Stimulated activated CD4-positive, alpha-beta T cell treated with anti-CD3 and anti-CD28 coated beads, Interleukin-12 subunit alpha, Interleukin-12 subunit beta, amount 100 ng/mL, for 48 hours (primary cell): ENCODE data around the gene HIVEP2.
A peak's percentile ranks its signal among the peaks of the same experiment; 100 is the strongest.
"Not testable (repeated sequence)": the region's sequence is repeated elsewhere in the genome, so short reads cannot be mapped to it uniquely, and the experiment has no call there.

ENCODE experiments used
- DNase-seq, 3 donors: peaks; one replicate each; pipeline ENCODE4 v3.0.0-alpha.2; 2020; ENCODE audit warnings: low read depth in 2 of 3, low spot score in 1 of 3

The HIVEP2 gene, protein sequence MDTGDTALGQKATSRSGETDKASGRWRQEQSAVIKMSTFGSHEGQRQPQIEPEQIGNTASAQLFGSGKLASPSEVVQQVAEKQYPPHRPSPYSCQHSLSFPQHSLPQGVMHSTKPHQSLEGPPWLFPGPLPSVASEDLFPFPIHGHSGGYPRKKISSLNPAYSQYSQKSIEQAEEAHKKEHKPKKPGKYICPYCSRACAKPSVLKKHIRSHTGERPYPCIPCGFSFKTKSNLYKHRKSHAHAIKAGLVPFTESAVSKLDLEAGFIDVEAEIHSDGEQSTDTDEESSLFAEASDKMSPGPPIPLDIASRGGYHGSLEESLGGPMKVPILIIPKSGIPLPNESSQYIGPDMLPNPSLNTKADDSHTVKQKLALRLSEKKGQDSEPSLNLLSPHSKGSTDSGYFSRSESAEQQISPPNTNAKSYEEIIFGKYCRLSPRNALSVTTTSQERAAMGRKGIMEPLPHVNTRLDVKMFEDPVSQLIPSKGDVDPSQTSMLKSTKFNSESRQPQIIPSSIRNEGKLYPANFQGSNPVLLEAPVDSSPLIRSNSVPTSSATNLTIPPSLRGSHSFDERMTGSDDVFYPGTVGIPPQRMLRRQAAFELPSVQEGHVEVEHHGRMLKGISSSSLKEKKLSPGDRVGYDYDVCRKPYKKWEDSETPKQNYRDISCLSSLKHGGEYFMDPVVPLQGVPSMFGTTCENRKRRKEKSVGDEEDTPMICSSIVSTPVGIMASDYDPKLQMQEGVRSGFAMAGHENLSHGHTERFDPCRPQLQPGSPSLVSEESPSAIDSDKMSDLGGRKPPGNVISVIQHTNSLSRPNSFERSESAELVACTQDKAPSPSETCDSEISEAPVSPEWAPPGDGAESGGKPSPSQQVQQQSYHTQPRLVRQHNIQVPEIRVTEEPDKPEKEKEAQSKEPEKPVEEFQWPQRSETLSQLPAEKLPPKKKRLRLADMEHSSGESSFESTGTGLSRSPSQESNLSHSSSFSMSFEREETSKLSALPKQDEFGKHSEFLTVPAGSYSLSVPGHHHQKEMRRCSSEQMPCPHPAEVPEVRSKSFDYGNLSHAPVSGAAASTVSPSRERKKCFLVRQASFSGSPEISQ (N-terminal part only)

DNA sequence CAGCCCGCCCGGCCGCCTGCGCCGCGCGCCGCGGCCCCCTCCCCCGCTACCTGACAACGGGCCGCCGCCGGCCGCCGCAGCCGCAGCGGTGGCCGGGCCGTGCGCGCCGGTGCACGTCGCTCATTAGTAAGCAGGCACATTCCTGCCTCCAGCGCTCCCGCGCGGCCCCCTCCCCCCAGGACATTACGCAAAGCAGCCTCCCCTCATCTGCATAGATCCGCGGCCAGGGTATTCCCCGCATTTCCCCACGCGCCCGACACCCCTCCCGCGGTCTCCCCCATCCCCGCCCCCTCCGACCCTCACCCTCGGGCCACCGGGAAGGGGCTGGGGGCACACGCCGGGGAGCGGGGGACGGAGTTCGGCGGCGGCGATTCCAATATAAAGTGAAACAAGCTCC, at the start of gene HIVEP2:
HIVEP2 (minus strand) TSS at position 128 of the 397 bp plus-strand sequence. CDS start 170,438 bp downstream, outside the sequence.
- peak; percentile 81 to 87 (median 85) for DNase-seq

DNA sequence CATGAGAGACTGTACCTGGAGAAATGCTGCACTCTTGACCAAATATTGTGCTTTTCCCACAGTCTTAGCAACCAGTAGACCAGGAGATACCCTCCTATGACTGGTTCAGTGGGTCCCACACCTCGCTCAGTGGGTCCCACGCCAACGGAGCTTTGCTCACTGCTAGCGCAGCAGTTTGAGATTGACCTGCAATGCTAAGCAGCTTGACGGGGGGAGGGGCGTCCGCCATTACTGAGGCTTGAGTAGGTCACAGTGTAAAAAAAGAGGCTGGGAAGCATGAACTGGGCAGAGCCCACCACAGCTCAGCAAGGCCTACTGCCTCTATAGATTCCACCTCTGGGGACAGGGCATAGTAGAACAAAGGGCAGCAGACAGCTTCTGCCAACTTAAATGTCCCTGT, 49.0 kb upstream of the HIVEP2 start:
- DNase-seq, result no peak

DNA sequence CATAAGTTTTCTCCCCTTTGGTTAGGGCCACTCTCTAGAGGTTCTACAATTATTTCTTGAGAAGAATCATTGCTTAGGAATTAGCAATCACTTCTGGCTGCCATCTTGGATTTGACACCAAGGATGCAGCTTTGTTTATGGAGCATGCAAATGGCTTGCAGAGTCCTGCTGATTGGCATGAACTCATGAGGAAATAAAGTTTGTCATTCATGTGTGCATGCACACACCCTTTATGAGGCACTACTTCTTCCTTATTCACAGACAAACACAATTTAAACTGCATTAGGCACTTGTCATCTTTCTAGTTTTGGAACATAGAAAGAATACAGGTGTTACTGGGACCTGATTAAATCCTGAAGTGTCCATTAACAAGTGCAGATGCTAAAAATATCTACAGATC, 42.5 kb upstream of the HIVEP2 start:
- DNase-seq, result no peak

DNA sequence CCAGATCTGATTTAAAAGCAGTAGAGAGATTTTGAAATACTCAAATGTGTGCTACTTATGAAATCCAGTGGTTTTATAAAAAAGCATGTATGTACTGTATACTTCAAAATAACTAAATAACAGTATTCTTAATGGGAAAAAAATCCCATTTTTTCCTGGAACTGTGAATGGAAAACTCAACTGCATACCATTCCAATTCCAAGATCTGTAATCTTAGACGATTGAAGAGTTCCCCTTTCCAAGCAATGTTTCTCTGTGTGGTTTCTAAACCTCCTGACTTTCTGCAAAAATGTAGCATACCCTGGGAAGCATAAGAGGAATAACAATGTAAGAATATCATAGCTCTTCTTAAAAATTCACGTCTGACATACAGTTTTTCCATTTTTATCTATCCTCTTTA, 40.3 kb upstream of the HIVEP2 start:
- DNase-seq, result no peak

DNA sequence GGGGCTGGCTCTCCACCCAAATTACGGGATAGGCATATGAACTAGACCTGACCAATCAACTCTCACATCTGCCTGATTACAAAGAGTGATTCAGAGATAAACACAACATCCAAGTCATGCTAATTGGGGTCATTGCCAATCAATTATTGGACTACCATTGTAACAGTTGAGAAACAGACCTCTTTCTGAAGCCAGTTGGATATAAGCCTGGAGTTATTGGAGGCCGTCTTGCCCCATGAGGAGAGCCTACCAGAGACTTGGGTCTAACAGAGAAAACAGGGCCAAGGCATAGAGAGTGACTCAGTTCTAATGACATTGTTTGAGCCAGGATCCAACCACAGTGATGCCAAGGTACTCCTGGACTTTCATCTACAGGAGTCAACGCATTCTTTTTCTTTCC, 39.4 kb upstream of the HIVEP2 start:
- no peak for DNase-seq

DNA sequence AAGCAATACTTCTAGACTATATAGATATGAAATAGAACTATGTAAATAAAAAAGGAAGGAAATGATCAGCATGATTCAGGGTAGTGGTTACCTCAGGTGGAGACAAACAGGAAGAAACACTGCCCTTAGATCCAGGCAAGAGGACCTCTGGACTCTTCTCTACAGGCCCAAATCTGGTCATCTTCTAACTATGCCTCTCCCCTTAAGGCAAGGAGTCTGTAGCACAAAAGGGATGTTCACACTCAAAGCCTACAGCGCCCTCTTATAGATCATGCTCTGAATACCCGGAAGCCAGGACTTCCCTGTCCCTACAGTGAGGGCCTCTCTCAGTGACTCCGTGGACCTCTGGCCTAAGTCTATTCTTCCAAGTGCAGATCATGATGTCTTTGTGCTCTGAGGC, 30.4 kb upstream of the HIVEP2 start:
- no peak for DNase-seq

DNA sequence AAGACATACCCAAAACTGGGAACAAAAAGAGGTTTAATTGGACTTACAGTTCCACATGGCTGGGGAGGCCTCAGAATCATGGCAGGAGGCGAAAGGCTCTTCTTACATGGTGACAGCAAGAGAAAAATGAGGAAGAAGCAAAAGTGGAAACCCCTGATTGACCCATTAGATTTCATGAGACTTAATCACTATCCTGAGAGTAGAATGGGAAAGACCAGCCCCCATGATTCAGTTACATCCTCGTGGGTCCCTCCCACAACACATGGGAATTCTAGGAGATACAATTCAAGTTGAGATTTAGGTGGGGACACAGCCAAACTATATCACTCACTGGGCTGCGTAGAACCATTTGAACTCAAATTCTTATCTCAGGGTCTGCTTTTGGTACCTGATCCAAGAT, 26.0 kb upstream of the HIVEP2 start:
- DNase-seq, result not testable (repeated sequence)

DNA sequence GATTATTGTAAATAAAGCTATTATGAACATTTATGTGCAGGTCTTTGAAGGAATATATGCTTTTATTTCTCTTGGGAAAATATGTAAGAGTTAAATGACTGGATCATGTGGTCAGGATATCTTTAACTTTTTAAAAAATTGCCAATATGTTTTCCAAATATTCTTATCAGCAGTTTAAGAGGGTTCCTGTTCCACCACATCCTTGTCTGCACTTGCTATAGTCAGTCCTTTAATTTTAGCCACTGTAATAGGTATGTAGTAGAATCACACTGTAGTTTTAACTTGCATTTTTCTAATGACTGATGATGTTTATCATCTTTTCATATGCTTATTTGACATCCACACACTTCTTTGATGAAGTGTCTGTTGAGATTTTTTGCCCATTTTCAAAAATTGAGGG, 23.6 kb upstream of the HIVEP2 start:
- DNase-seq, result no peak

DNA sequence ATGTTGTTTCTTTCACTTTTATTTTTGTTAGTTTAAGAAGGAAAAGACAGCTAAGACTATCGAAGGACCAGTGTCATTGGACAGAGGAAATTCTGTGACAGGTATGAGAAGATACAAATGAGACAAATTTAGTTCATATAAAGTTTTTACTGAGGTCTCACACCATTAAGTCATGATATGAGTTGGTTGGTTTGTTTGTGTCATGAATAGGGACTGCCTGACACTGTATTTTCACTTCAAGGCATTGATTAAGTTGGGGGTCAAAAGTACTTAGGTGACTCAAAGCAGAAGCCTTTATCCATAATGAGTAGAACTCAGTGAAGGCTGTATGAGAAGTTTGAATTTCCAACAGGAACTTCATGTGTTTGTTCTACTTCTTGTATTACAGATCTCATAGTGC, 21.3 kb upstream of the HIVEP2 start:
- no peak for DNase-seq

DNA sequence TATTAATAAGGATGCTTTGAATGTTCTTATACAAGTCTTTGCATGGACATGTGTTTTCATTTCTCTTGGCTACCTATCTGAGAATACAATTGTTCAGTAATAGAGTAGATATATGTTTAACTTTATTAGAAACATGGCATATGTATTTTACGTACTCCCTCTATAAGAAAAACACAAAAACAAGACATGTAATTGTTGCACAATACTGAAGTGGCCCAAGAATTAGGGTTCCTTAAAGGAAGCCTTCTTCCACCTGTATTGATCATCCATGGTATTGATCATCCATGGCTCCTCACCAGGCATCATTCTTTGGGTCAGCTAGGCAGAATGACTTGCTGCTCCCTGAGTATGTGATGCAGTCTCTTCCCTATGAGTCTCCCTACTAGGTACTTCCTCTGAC, 20.2 kb upstream of the HIVEP2 start:
- no peak for DNase-seq

DNA sequence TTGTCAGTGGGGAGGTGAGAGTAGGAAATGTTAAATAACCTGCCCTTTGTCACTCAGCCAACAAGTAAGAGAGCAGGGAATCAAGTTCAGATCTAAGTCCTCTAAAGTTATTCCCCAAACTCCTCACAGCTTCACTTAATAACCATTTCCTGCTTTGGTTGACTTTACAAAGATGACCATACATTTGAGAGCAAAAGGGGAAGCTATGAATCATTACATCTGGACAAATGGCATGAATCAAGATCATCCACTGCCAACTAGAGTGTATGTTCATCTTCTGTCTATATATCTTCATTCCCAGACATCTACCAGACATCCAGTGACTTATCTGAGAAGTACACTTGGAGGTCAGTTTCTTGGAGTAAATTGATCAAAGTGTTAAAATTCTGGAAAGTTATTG, 15.1 kb upstream of the HIVEP2 start:
- DNase-seq, result no peak

DNA sequence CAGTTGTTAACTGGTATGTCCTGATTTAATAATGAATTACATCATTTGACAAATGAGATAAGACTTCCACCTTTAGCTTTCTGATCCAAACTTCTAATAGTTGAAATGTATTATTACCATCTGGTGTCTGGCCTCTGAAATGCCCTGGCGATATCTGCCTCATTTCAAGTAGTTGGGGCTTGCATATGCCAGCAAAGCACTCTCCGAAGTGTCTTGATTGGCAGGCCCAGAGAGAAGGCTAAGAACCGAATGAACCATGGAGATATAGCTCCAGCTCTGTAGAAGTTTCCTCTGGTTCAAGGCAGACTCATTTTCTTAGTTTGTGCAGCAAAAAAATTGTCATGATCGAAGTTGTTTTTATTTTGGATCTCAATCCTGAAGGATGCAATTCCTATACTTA, 13.4 kb upstream of the HIVEP2 start:
- no peak for DNase-seq

DNA sequence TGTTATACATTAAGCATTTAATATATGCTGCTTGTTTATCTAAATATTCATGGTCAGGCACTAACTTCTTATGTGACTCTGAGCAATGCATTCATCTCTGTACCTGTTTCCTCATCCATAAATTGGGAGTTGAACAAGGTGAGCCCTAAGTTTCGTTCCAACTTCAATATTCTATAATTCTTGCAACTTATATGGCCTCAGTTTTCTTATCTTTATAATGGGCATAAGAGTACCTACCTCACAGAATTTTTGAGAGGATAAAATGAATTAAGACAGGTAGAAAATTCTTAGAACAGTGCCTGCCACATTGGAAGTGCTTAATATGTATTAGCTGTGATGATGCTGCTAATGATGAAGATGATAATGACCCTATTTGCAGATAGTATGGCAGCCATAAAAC, 11.8 kb upstream of the HIVEP2 start:
- no peak for DNase-seq

DNA sequence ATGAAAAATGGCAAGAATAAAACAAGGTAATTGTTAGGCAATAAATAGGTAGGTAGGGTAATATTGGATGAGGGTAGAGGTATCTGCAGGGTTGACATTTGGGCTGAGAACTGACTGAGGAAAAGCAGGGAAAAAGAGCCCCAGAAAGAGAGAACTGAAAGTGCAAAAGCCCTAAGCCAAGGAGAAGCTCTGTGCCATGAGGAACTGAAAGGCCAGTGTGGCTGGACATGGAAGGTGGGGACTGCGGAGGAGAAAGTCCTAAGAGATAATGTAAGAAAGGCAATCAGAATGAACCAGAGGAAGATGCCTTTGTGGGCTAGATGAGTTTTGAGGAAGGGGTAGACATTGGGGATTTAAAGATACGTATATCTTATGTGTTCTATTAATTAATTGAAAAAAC, 9.9 kb upstream of the HIVEP2 start:
- DNase-seq, result no peak

DNA sequence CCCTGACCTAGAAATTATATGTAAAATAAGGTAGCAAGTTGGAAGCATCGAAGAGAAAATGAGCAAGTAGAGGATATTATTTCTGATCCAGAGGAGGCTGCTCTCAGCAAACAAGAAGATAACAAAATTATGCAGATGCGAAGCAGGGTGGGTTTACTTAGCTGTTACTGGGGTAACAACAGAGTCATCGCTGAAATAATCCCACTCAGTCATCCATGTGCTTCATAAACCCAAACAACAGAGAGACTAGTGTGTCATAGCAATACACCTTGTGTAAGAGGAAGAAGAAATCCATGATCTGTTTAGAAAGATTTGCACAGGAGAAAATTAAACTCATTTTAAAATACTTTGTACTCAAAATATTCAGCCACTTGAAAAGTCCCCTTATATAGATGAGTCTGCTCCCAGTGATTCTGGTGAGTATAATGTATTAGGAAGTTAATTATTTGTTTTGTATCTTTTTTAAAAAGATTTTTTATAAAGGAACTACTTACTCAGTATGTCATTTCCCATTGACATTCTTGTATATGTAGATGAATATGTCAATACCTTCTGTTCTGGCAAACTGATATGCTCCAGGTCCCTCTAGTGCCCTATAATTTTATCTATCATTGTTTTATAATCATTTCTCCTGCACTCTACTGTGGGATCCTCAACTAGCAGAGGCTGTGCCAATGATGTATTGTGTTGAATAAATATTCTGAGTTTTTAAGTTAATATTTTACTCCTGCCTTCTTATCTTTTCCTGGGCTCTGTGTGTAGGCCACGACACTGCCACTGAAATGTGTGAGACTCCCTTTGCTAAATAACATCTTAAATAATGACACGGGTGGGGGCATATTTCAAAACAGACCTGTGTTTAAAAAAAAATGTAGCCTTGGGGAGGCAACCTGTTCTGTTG, 8.6 kb upstream of the HIVEP2 start:
- DNase-seq, result no peak

DNA sequence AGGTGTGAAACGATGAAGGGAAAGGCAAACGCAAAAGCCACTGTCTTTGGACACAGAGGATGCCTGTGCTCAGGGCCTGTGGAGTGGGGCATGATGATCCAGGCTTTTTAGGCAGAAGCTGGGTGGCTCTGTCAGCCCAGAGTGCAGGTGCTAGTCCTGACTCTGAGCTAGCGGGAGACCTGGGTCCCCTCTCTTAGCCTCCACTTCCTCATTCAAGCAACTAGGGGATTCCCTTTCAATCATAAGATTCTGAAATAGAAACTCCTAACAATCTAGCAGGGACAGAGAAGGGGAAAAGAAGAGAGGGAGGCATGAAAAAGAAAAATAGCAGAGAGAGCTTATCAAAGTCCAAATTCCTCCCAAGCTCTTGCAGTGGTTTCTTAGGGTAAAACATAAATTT, 7.6 kb upstream of the HIVEP2 start:
- no peak for DNase-seq

DNA sequence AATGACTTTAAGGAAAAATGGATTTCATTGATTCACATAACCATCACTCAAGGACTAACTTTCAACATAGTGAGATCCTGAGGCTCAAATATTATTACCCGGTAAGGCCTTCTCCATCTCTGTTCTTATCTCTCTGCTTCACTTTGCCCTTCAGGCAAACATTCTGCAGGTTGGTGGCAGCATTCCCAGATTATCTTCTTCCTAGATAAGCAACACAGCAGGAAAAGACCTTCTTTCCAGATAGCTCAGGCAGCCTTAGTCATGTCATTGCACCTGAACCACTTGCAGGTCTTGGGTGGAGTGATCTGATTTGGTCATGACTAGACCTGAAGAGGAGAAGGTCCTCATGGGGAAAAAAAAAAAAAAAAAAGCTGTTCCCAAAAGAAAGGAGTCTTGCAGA, 5.3 kb upstream of the HIVEP2 start:
- DNase-seq, result no peak

DNA sequence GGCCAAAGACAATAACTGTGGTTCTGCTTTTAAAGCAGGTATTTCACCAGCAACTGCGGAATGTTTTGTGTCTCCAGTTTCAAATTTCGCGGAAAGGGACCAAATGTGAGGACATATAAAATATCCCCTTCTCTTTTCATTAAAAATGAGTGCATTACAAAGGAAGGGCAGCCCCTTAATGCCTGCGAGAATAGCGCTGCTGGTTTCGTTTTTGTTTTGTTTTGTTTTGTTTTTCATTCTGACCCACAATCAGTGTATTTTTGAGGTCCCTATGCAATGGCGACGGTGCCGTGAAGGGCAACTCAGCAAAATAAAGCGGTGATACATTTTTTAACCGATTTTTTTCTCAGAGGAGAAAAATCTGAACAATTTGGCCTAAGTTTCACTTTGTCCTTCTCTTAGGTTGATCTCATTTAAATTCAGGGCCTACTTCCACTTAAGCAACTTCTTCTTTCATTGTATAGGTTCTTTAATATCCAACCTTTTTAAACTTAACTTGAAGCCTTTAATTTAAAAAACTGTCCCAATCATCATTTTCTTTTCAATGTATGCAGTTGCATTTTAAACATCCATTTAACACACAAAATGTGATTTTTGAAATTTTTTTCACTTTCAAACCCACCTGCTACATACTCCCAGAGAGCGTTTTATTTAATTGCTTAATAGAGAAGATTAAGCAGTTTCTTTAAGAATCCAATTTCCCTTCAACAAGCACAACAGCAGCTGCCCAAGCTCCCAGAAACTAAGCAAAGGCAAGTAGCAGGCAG, 2.9 kb upstream of the HIVEP2 start:
- DNase-seq, result peak in 1 of 3 donors; percentile 28

DNA sequence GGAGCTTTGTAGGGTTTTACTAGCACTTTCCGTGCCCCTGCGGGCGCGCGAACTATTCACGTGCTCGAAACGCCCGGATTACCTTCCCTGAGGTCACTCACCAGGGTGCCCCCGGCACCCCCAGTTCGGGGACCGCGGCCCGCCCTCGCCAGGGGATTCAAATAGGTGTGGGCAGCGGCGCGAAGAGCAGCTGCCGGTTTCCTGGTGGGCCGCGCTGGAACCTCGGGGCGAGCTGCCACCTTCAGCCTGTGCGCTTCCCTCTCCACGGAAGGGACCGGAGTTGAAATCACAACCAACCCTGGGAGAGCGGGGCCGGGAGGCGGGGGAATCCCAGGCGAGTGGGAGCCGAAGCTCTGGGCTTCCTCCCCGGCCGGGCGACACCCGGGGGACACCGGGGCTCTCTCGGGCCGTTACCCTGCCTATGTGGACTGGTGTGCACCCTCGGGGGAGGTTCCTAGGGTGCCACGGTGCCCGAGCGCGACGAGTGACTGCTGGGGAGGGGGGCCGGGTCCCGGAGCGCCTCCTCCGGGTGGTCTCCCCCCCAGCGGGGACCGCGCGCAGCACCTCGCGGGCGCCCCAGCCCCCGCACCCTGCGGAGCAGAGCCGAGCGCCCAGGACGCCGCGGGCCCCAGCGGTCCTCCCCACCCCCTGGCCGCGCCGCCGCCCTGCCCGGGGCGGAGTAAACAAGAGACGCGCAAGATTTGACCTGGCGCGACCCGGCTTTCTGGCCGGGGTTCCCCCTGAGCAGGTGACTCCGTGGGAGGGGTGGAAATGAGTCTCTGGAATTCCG, 2.1 kb upstream of the HIVEP2 start:
- peak; percentile 64 to 79 (median 67) for DNase-seq
